Osteoblast (primary cell): ENCODE data around the gene SALL1. TPM values are rescaled to one million over a fixed set of nuclear protein-coding genes. Genes with fewer than 3 reads are reported as not detected.

Experiments used
- DNase-seq: peaks from one replicate; pipeline ENCODE4 v3.0.0; 2011; ENCODE audit warnings: low spot score, mixed read lengths; ENCODE audit not compliant: insufficient read length; ENCODE audit errors: missing footprints
- H2AFZ ChIP-seq: 2 replicates; pipeline ENCODE4 v1.6.0; 2011; ENCODE audit warnings: mild to moderate bottlenecking, low read length
- H3K27ac ChIP-seq: 2 replicates; pipeline ENCODE4 v1.5.1; 2011; ENCODE audit warnings: mild to moderate bottlenecking, low read depth, low read length, moderate library complexity
- H3K27me3 ChIP-seq: 2 replicates; pipeline ENCODE4 v1.6.0; 2012; ENCODE audit warnings: mild to moderate bottlenecking, control low read depth, inconsistent platforms, low read length, moderate library complexity; ENCODE audit not compliant: insufficient read depth
- H3K36me3 ChIP-seq: 2 replicates; pipeline ENCODE4 v1.5.1; 2011; ENCODE audit warnings: mild to moderate bottlenecking, low read length, control low read depth, moderate library complexity; ENCODE audit not compliant: insufficient read depth
- H3K4me1 ChIP-seq: 2 replicates; pipeline ENCODE4 v1.5.1; 2011; ENCODE audit warnings: mild to moderate bottlenecking, low read length, control low read depth, moderate library complexity; ENCODE audit not compliant: insufficient read depth
- H3K4me2 ChIP-seq: 2 replicates; pipeline ENCODE4 v1.6.0; 2011; ENCODE audit warnings: mild to moderate bottlenecking, low read length; ENCODE audit not compliant: insufficient read depth
- H3K4me3 ChIP-seq: fragments of 200-600 bp; sonication (generic); 3 replicates; pipeline ENCODE4 v1.5.1; 2012; ENCODE audit warnings: mild to moderate bottlenecking, low read length, inconsistent platforms; ENCODE audit not compliant: insufficient read depth
- H3K79me2 ChIP-seq: 2 replicates; pipeline ENCODE4 v1.6.0; 2012; ENCODE audit warnings: mild to moderate bottlenecking, low read length, control low read depth, inconsistent platforms; ENCODE audit not compliant: insufficient read depth
- H3K9me3 ChIP-seq: 2 replicates; pipeline ENCODE4 v1.5.1; 2011; ENCODE audit warnings: low read depth, low read length, control low read depth
- H4K20me1 ChIP-seq: 2 replicates; pipeline ENCODE4 v1.6.0; 2012; ENCODE audit warnings: mild to moderate bottlenecking, low read length, control low read depth; ENCODE audit not compliant: insufficient read depth
- total RNA-seq: library from RNA; depleted of rRNA; stranded (reverse); fragments of >200 nt; gene quantifications from 2 replicates; pipeline ENCODE4 v1.2.3, GENCODE V29; 2012
- TF ChIP-seq, protein P1 (sequence below): IDR thresholded peaks from 2 replicates; pipeline ENCODE4 v1.5.1; 2011; ENCODE audit warnings: mild to moderate bottlenecking, low read depth, low read length, moderate library complexity; ENCODE audit errors: extremely low read depth

Gene SALL1
- total RNA-seq, 1 donor: under 0.01 TPM

GRCh38 chr16:51163366-51163765 lies 12.3 kb upstream of the SALL1 start:
- no peaks in the 10 kb centered on the region for H4K20me1 ChIP-seq
- H3K36me3 ChIP-seq: no peaks in the 10 kb centered on the region
- H3K27me3 ChIP-seq: no peaks in the 10 kb centered on the region
- peaks cover 14% of the 10 kb centered on the region for H3K4me1 ChIP-seq
- H3K79me2 ChIP-seq: no peaks in the 10 kb centered on the region
- DNase-seq: no peak
- TF ChIP-seq, protein P1, sequence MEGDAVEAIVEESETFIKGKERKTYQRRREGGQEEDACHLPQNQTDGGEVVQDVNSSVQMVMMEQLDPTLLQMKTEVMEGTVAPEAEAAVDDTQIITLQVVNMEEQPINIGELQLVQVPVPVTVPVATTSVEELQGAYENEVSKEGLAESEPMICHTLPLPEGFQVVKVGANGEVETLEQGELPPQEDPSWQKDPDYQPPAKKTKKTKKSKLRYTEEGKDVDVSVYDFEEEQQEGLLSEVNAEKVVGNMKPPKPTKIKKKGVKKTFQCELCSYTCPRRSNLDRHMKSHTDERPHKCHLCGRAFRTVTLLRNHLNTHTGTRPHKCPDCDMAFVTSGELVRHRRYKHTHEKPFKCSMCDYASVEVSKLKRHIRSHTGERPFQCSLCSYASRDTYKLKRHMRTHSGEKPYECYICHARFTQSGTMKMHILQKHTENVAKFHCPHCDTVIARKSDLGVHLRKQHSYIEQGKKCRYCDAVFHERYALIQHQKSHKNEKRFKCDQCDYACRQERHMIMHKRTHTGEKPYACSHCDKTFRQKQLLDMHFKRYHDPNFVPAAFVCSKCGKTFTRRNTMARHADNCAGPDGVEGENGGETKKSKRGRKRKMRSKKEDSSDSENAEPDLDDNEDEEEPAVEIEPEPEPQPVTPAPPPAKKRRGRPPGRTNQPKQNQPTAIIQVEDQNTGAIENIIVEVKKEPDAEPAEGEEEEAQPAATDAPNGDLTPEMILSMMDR: no peak
- no peak overlapping the region for H3K4me3 ChIP-seq
- H3K4me2 ChIP-seq: no peak overlapping the region
- no peak overlapping the region for H3K27ac ChIP-seq
- no peaks in the 10 kb centered on the region for H3K9me3 ChIP-seq
- H2AFZ ChIP-seq: no peak overlapping the region

GRCh38 chr16:51161440-51162195 lies 10.5 kb upstream of the SALL1 start:
- DNase-seq: no peak
- Histone ChIP-seq H4K20me1 (no peaks in the 10 kb centered on the region), H3K9me3 (no peaks in the 10 kb centered on the region), H3K79me2 (no peaks in the 10 kb centered on the region), H3K4me2 (no peak overlapping the region), H2AFZ (no peak overlapping the region), H3K36me3 (no peaks in the 10 kb centered on the region), H3K4me3 (no peak overlapping the region), H3K27ac (no peak overlapping the region), H3K27me3 (no peaks in the 10 kb centered on the region), H3K4me1 (peaks cover 14% of the 10 kb centered on the region)
- TF ChIP-seq, protein P1: no peak

GRCh38 chr16:51159865-51160264 lies 8.8 kb upstream of the SALL1 start:
- Histone ChIP-seq H4K20me1 (no peaks in the 10 kb centered on the region), H2AFZ (no peak overlapping the region), H3K4me1 (peaks cover 14% of the 10 kb centered on the region), H3K27ac (no peak overlapping the region), H3K9me3 (no peaks in the 10 kb centered on the region), H3K36me3 (no peaks in the 10 kb centered on the region), H3K4me2 (no peak overlapping the region), H3K79me2 (no peaks in the 10 kb centered on the region), H3K27me3 (peaks cover 2% of the 10 kb centered on the region), H3K4me3 (no peak overlapping the region)
- no peak for DNase-seq
- TF ChIP-seq, protein P1: no peak

- peaks cover 2% of the 10 kb centered on the region for H3K27me3 ChIP-seq
- no peak overlapping the region for H2AFZ ChIP-seq
- H3K27ac ChIP-seq: no peak overlapping the region
- TF ChIP-seq, protein P1: no peak
- no peak for DNase-seq
- peaks cover 14% of the 10 kb centered on the region for H3K4me1 ChIP-seq
- H3K79me2 ChIP-seq: no peaks in the 10 kb centered on the region
- H4K20me1 ChIP-seq: no peaks in the 10 kb centered on the region
- H3K4me3 ChIP-seq: no peak overlapping the region
- H3K36me3 ChIP-seq: no peaks in the 10 kb centered on the region
- H3K9me3 ChIP-seq: no peaks in the 10 kb centered on the region
- no peak overlapping the region for H3K4me2 ChIP-seq
These were observed 8.2 kb upstream of the SALL1 start for GRCh38 chr16:51159296-51159695.
